ENCODE measurements around the gene TNFRSF8. TPM values are rescaled to one million over a fixed set of nuclear protein-coding genes. Genes with fewer than 3 reads are reported as not detected.

The TNFRSF8 gene
- polyA plus RNA-seq, 1 donor (not counting 4 experiments of a cell fraction or from before 2014, with no cell fraction given) = 0.03 TPM

DNA sequence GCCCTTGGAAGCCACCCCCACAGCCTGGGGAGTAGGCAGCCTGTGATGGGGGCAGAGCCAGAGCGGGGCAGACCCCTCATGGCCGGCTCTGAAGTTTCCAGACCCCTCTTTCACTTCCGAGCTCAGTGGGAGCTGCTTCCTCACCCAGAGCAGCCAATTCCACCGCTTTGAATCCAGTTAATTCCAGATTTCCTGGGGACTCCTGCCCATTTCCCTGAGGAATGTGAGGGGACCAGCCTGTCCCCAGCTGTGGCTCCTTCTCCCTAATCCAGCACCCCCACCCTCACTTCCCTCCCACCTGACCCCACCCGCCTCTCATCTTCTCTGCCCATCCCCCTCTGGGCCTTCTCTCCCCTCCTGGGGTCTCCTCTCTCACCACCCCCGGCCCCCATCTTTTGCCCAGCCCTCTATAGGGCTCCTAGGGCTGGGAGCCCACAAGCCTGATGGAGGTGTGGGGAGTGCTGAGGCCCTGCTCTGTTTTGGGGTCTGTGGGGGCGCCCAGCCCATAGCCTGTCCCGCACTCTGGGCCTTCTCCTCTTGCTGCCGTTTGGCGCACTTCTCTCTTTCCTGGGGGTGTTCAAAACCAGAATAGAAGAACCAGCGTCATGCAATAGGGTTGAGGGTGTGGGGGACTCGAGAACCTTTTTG, 77.5 kb downstream of the TNFRSF8 start:
- Histone ChIP-seq H4K20me1 (ENCODE audit: control insufficient read depth, extremely low read depth, insufficient read depth, low read length) (no peaks in the 10 kb centered on the region), H3K9me1 (ENCODE audit: control insufficient read depth, extremely low read depth, insufficient read depth, low read length) (no peaks in the 10 kb centered on the region), H3K9ac (ENCODE audit: control insufficient read depth, extremely low read depth, insufficient read depth, low read length) (no peak overlapping the region), H3K4me3 (ENCODE audit: control insufficient read depth in 2 of 3, extremely low read depth in 1 of 3, insufficient read depth in 2 of 3, low read depth in 1 of 3, low read length in 3 of 3) (no peak overlapping the region), H3K4me2 (ENCODE audit: control insufficient read depth, extremely low read depth, insufficient read depth, low read depth, low read length) (no peak overlapping the region), H3K36me3 (ENCODE audit: control insufficient read depth in 2 of 2, extremely low read depth in 1 of 2, insufficient read depth in 2 of 2, low read length in 2 of 2) (no peaks in the 10 kb centered on the region), H3K9me3 (ENCODE audit: control insufficient read depth, low read depth, low read length) (no peaks in the 10 kb centered on the region), H3K27me3 (ENCODE audit: control insufficient read depth, extremely low read depth, insufficient read depth, low read length) (peaks cover 4% of the 10 kb centered on the region), H2AFZ (ENCODE audit: control insufficient read depth, low read length) (no peak overlapping the region), H3K79me2 (ENCODE audit: control insufficient read depth, insufficient read depth, low read length) (no peaks in the 10 kb centered on the region), H3K4me1 (ENCODE audit: control insufficient read depth, extremely low read depth, insufficient read depth, low read length) (no peaks in the 10 kb centered on the region), H3K27ac (ENCODE audit: control insufficient read depth, insufficient read depth, low read length) (no peak overlapping the region)
- no peak for TF ChIP-seq CTCF (optimal IDR thresholded peaks at IDR 0.05 in 1 of 3, IDR thresholded peaks at IDR 0.05 in 1 of 3, conservative IDR thresholded peaks at IDR 0.05 in 1 of 3; ENCODE audit: extremely low read depth in 1 of 3, insufficient read depth in 2 of 3, low read length in 3 of 3)
- TF ChIP-seq EZH2 (IDR thresholded peaks at IDR 0.05; ENCODE audit: low read length) = no peak
- FAIRE-seq (no peak), DNase-seq (ENCODE audit: low read depth, low spot score) (no peak)
- dilution Hi-C loops (cut with MboI; ENCODE audit: extremely low pct_ligation_motif_present, low sequenced_read_pairs) = no loop called here

- Histone ChIP-seq H3K79me2 (ENCODE audit: control insufficient read depth, insufficient read depth, low read length) (no peaks in the 10 kb centered on the region), H3K36me3 (ENCODE audit: control insufficient read depth in 2 of 2, extremely low read depth in 1 of 2, insufficient read depth in 2 of 2, low read length in 2 of 2) (no peaks in the 10 kb centered on the region), H2AFZ (ENCODE audit: control insufficient read depth, low read length) (no peak overlapping the region), H3K27me3 (ENCODE audit: control insufficient read depth, extremely low read depth, insufficient read depth, low read length) (peaks cover 4% of the 10 kb centered on the region), H3K27ac (ENCODE audit: control insufficient read depth, insufficient read depth, low read length) (no peak overlapping the region), H3K4me3 (ENCODE audit: control insufficient read depth in 2 of 3, extremely low read depth in 1 of 3, insufficient read depth in 2 of 3, low read depth in 1 of 3, low read length in 3 of 3) (no peak overlapping the region), H3K4me2 (ENCODE audit: control insufficient read depth, extremely low read depth, insufficient read depth, low read depth, low read length) (no peak overlapping the region), H3K9me1 (ENCODE audit: control insufficient read depth, extremely low read depth, insufficient read depth, low read length) (no peaks in the 10 kb centered on the region), H4K20me1 (ENCODE audit: control insufficient read depth, extremely low read depth, insufficient read depth, low read length) (no peaks in the 10 kb centered on the region), H3K9me3 (ENCODE audit: control insufficient read depth, low read depth, low read length) (no peaks in the 10 kb centered on the region), H3K9ac (ENCODE audit: control insufficient read depth, extremely low read depth, insufficient read depth, low read length) (no peak overlapping the region), H3K4me1 (ENCODE audit: control insufficient read depth, extremely low read depth, insufficient read depth, low read length) (no peaks in the 10 kb centered on the region)
- TF ChIP-seq CTCF (optimal IDR thresholded peaks at IDR 0.05 in 1 of 3, IDR thresholded peaks at IDR 0.05 in 1 of 3, conservative IDR thresholded peaks at IDR 0.05 in 1 of 3; ENCODE audit: extremely low read depth in 1 of 3, insufficient read depth in 2 of 3, low read length in 3 of 3) = no peak
- no peak for TF ChIP-seq EZH2 (IDR thresholded peaks at IDR 0.05; ENCODE audit: low read length)
- DNase-seq (ENCODE audit: low read depth, low spot score) (no peak), FAIRE-seq (no peak)
- dilution Hi-C loops (cut with MboI; ENCODE audit: extremely low pct_ligation_motif_present, low sequenced_read_pairs) = no loop called here
These were observed 78.2 kb downstream of the TNFRSF8 start for GRCh38 chr1:12141163-12141850.

Data from keratinocyte (primary cell).